ENCODE results near the gene TNS1. TPM values are rescaled to one million over a fixed set of nuclear protein-coding genes. Genes with fewer than 3 reads are reported as not detected.
A peak's percentile ranks its signal among the peaks of the same experiment; 100 is the strongest.

The TNS1 gene
- total RNA-seq, 3 donors from 2014 or later (not counting 1 experiment from before 2014, with no cell fraction given), result 1.1 to 3.0 (median 2.1) TPM

GRCh38 chr2:217797165-217797564 lies 205.6 kb downstream of the TNS1 start:
- TF ChIP-seq CTCF (IDR thresholded peaks at IDR 0.05), result no peak
- DNase-seq (no peak), ATAC-seq (no peak)
- H3K27me3 ChIP-seq (ENCODE audit: control insufficient read depth, insufficient read depth, low read length), result no peaks in the 10 kb centered on the region
- no peaks in the 10 kb centered on the region for H3K36me3 Mint-ChIP-seq
- intact Hi-C loops (cut with micrococcal nuclease), result no loop called here
- peaks cover 0 to 9% of the 10 kb centered on the region in 2 donors for H3K4me1 Mint-ChIP-seq
- H3K27ac Mint-ChIP-seq, result no peak overlapping the region
- 67% methylated on average over 3 of the region's 3 CpGs for WGBS (ENCODE audit: insufficient coverage)
- no peaks in the 10 kb centered on the region for H3K9me3 ChIP-seq (ENCODE audit: control insufficient read depth, insufficient read depth, low read length)
- no peak overlapping the region for H3K4me3 Mint-ChIP-seq
- no peak overlapping the region for H3K4me3 ChIP-seq (ENCODE audit: low read length)
- no peak overlapping the region for H3K27ac ChIP-seq (ENCODE audit: low read length)
- H3K36me3 ChIP-seq (ENCODE audit: control insufficient read depth, insufficient read depth, low read length), result no peaks in the 10 kb centered on the region
- H3K27me3 Mint-ChIP-seq (ENCODE audit: low read depth in 2 of 2), result no peaks in the 10 kb centered on the region
- no peaks in the 10 kb centered on the region for H3K9me3 Mint-ChIP-seq
- H3K4me1 ChIP-seq (ENCODE audit: control insufficient read depth, insufficient read depth, low read length), result peaks cover 4% of the 10 kb centered on the region

GRCh38 chr2:217795706-217796465 lies 206.9 kb downstream of the TNS1 start:
- Mint-ChIP-seq H3K4me1 (peaks cover under 1 to 15% of the 10 kb centered on the region in 2 donors), H3K36me3 (no peaks in the 10 kb centered on the region), H3K27me3 (ENCODE audit: low read depth in 2 of 2) (no peaks in the 10 kb centered on the region), H3K27ac (peak overlapping the region in 1 of 2 donors; percentile 20), H3K4me3 (no peak overlapping the region), H3K9me3 (no peaks in the 10 kb centered on the region)
- H3K36me3 ChIP-seq (ENCODE audit: control insufficient read depth, insufficient read depth, low read length), result no peaks in the 10 kb centered on the region
- 89% methylated on average over 9 of the region's 11 CpGs for WGBS (ENCODE audit: insufficient coverage)
- H3K27ac ChIP-seq (ENCODE audit: low read length), result no peak overlapping the region
- intact Hi-C loops (cut with micrococcal nuclease), result no loop called here
- no peaks in the 10 kb centered on the region for H3K9me3 ChIP-seq (ENCODE audit: control insufficient read depth, insufficient read depth, low read length)
- no peak for TF ChIP-seq CTCF (IDR thresholded peaks at IDR 0.05)
- ATAC-seq, result no peak
- peaks cover 4% of the 10 kb centered on the region for H3K4me1 ChIP-seq (ENCODE audit: control insufficient read depth, insufficient read depth, low read length)
- no peak overlapping the region for H3K4me3 ChIP-seq (ENCODE audit: low read length)
- no peak for DNase-seq
- H3K27me3 ChIP-seq (ENCODE audit: control insufficient read depth, insufficient read depth, low read length), result no peaks in the 10 kb centered on the region

GRCh38 chr2:217795067-217795466 lies 207.7 kb downstream of the TNS1 start:
- peaks cover 9 to 24% of the 10 kb centered on the region in 2 donors for H3K4me1 Mint-ChIP-seq
- intact Hi-C loops (cut with micrococcal nuclease), result no loop called here
- no peaks in the 10 kb centered on the region for H3K27me3 ChIP-seq (ENCODE audit: control insufficient read depth, insufficient read depth, low read length)
- ATAC-seq (peak in 1 of 3 donors; percentile 5), DNase-seq (no peak)
- no peaks in the 10 kb centered on the region for H3K27me3 Mint-ChIP-seq (ENCODE audit: low read depth in 2 of 2)
- H3K4me3 ChIP-seq (ENCODE audit: low read length), result no peak overlapping the region
- H3K4me1 ChIP-seq (ENCODE audit: control insufficient read depth, insufficient read depth, low read length), result peaks cover 10% of the 10 kb centered on the region
- no peaks in the 10 kb centered on the region for H3K36me3 ChIP-seq (ENCODE audit: control insufficient read depth, insufficient read depth, low read length)
- H3K4me3 Mint-ChIP-seq, result no peak overlapping the region
- no peak overlapping the region for H3K27ac Mint-ChIP-seq
- 98% methylated on average over 5 of the region's 5 CpGs for WGBS (ENCODE audit: insufficient coverage)
- no peaks in the 10 kb centered on the region for H3K9me3 ChIP-seq (ENCODE audit: control insufficient read depth, insufficient read depth, low read length)
- no peak overlapping the region for H3K27ac ChIP-seq (ENCODE audit: low read length)
- H3K36me3 Mint-ChIP-seq, result no peaks in the 10 kb centered on the region
- no peaks in the 10 kb centered on the region for H3K9me3 Mint-ChIP-seq
- TF ChIP-seq CTCF (IDR thresholded peaks at IDR 0.05), result no peak
